Activated T-cell treated with anti-CD3 and anti-CD28 coated beads, Interleukin-2, amount 50 U/mL, for 24 hours (primary cell): ENCODE results near the gene ANK3.

Source experiments
- DNase-seq: peaks from one replicate; pipeline ENCODE4 v3.0.0-alpha.2; 2020
- H3K27ac Mint-ChIP-seq: 2 replicates; pipeline ENCODE4 v1.8.0; 2020; ENCODE audit warnings: mild to moderate bottlenecking, mixed read lengths
- H3K27me3 Mint-ChIP-seq: 2 replicates; pipeline ENCODE4 v1.8.0; 2020; ENCODE audit warnings: mixed read lengths
- H3K36me3 Mint-ChIP-seq: 2 replicates; pipeline ENCODE4 v1.8.0; 2020; ENCODE audit warnings: low read depth, mixed read lengths
- H3K4me1 Mint-ChIP-seq: 2 replicates; pipeline ENCODE4 v1.8.0; 2020; ENCODE audit warnings: low read depth, mixed read lengths
- H3K4me3 Mint-ChIP-seq: 2 replicates; pipeline ENCODE4 v1.8.0; 2020; ENCODE audit warnings: mild to moderate bottlenecking, moderate library complexity, mixed read lengths
- H3K9me3 Mint-ChIP-seq: 2 replicates; pipeline ENCODE4 v1.8.0; 2020; ENCODE audit warnings: mixed read lengths

The ANK3 gene

DNA sequence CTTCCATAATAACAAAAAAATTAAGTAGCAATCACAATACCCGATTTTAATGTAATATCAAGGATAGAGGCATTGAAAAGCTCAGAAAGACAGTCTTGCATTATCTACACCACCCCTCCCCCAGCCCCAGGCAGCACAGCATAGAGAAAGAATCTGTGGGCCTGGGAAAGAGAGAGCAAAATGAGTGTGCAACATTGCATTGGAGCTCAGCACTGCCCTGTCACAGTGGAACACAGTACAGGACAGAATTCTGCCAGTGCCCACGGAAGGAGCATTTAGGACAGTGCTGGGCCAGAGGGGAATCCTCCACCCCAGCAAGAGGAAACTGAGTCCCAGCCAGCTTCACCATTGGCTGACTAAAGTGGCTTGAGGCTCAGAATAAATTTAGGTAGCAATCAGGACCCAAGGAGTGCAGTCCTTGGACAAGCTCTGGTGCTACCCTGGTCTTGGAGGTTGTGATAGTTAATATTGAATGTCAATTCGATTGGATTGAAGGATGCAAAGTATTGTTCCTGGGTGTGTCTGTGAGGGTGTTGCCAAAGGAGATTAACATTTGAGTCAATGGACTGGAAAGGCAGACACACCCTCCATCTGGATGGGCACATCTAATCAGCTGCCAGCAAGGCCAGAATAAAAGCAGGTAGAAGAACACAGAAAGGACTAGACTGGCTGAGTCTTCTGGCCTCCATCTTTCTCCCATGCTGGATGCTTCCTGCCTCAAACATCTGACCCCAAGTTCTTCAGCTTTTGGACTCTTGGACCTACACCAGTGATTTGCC lies 234.4 kb downstream of the ANK3 start:
- Mint-ChIP-seq H3K4me1 (no peaks in the 10 kb centered on the region), H3K9me3 (peaks cover 3% of the 10 kb centered on the region), H3K27ac (no peak overlapping the region), H3K4me3 (no peak overlapping the region), H3K27me3 (no peaks in the 10 kb centered on the region), H3K36me3 (peaks cover 53% of the 10 kb centered on the region)
- no peak for DNase-seq

DNA sequence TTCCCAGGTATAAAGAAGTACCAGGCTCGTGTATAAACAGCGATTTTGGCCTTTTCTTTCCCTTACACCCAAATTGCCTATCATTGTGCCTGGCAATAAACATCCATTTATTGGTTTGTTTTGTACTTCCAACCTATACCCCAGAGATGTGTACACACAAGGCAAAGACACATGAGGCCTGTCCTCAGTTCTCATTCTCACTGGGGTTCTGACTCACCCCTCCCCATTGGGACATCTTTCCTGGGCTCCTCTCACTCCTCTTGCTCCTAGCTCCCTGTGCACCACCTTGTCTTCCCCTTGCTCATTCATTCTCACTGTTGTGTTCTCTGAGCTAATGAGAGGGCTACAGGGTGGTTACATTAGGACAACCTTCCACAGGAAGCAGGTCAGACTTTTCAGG lies 240.7 kb downstream of the ANK3 start:
- H3K36me3 Mint-ChIP-seq, result peaks cover 51% of the 10 kb centered on the region
- no peaks in the 10 kb centered on the region for H3K4me1 Mint-ChIP-seq
- H3K27ac Mint-ChIP-seq, result no peak overlapping the region
- H3K9me3 Mint-ChIP-seq, result peaks cover 2% of the 10 kb centered on the region
- H3K27me3 Mint-ChIP-seq, result no peaks in the 10 kb centered on the region
- no peak for DNase-seq
- H3K4me3 Mint-ChIP-seq, result no peak overlapping the region

DNA sequence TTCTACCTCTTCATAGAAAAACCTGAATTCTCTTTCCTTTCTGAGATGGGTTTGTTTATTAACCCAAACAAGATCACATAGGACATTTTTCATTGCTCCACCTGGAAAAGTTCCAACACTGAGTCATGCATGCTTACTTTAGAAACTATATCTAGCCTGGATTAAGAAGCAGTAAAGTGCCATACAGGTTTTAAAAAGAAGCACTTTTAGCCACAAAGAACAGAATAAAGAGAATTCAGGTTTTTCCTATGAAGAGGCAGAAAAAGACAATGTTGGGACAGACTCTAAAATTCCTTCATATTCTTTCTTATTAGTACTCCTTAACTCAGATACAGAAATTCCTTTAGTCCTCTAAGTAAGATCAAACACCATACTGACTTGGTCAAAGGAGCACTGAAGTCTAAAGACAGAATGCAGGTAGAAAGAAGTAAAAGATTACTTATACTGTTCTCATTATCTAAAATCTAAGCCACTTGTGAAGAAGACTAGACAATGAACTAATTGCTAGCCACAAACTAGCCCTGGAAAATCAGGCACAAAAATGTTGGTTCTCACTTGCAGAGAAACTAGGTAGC lies 241.3 kb downstream of the ANK3 start:
- Mint-ChIP-seq H3K4me3 (no peak overlapping the region), H3K27me3 (no peaks in the 10 kb centered on the region), H3K36me3 (peaks cover 52% of the 10 kb centered on the region), H3K4me1 (no peaks in the 10 kb centered on the region), H3K9me3 (peaks cover 2% of the 10 kb centered on the region), H3K27ac (no peak overlapping the region)
- DNase-seq, result no peak

DNA sequence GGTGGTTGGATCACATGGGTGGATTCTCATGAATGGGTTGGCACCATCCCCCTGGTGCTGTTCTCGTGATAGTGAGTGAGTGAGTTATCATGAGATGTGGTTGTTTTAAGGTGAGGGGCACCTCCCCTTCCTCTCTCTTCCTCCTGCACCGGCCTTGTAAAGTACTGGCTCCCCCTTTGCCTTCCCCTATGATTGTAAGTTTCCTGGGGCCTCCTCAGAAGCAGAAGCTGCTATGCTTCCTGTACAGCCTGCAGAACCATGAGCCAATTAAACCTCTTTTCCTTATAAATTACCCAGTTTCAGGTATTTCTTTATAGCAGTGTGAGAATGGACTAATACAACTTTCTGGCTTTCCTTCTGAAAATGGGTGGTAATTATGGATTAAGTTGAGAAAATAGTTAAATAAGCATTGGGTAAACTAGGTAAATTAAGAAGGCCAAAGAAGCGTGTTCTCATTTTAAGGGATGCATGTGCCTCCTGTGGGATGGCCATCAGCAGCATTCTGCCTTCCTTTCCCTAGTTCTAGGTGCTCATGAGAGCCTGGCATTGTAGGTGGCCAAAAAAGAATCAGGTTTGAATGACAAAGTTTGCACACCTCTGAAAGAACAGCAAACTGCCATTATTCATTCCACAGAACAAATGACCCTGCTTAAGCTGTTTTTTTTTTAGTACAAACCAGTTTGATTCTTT lies 242.0 kb downstream of the ANK3 start:
- no peak for DNase-seq
- peaks cover 52% of the 10 kb centered on the region for H3K36me3 Mint-ChIP-seq
- no peaks in the 10 kb centered on the region for H3K27me3 Mint-ChIP-seq
- H3K4me3 Mint-ChIP-seq, result no peak overlapping the region
- peaks cover 2% of the 10 kb centered on the region for H3K9me3 Mint-ChIP-seq
- no peak overlapping the region for H3K27ac Mint-ChIP-seq
- no peaks in the 10 kb centered on the region for H3K4me1 Mint-ChIP-seq

DNA sequence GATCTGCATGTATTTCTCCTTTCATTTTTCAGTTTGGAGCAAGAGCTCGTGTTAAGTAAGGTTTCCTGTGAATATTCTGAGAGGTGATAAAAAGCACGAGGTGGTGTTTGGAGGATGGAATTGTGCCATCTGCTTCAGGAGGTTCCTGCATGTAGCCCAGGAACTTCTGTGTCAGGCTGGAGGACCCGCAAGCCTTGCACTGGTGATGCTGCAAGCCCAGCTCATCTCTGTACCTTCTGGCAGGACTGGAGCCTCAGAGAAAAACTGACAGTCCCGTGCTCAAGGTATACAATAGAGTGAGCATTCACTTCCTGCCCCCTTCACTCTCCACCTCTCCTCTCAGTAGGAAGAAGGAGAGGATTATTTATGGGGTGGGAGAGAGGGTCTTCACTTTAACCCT lies 242.7 kb downstream of the ANK3 start:
- peaks cover 51% of the 10 kb centered on the region for H3K36me3 Mint-ChIP-seq
- H3K4me3 Mint-ChIP-seq, result no peak overlapping the region
- DNase-seq, result no peak
- peaks cover 2% of the 10 kb centered on the region for H3K9me3 Mint-ChIP-seq
- no peaks in the 10 kb centered on the region for H3K27me3 Mint-ChIP-seq
- H3K4me1 Mint-ChIP-seq, result no peaks in the 10 kb centered on the region
- no peak overlapping the region for H3K27ac Mint-ChIP-seq

DNA sequence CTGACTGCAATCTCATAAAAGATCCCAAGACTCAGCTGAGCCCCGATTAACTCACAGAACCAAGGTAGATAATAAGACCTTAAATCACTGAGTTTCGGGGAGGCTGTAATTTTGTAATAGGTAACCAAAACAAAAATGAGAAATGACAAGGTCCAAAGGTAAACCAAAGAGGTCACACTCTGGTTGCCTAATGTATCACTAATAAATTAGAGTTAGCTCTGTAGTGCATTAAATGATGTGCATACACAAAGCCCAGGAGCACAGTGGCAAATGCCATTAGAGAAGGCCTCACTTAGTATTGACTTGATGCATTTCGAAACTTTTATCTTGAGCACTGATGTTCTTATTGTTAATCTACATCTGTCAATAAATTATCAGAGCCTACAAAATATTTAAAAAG lies 245.6 kb downstream of the ANK3 start:
- DNase-seq, result no peak
- Mint-ChIP-seq H3K27ac (no peak overlapping the region), H3K36me3 (peaks cover 32% of the 10 kb centered on the region), H3K27me3 (no peaks in the 10 kb centered on the region), H3K4me3 (no peak overlapping the region), H3K9me3 (no peaks in the 10 kb centered on the region), H3K4me1 (no peaks in the 10 kb centered on the region)

DNA sequence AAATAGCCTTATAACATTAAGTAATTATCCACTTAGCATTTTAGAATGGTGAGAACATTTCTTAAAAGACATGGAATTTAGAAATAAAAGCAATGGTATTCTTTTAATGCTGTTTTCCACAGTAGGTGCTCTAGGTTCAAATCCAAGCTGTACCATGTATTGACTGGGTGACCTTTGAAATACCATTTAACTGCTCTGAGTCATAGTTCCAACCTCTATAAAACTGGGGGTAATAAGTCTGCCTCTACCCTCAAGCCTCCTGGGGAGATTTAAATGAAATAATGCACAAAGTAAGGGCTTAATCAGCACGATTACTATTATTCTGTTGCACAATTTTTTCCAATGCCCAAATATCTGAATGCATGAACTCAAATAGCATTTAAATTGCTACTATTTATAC lies 246.9 kb downstream of the ANK3 start:
- DNase-seq, result no peak
- Mint-ChIP-seq H3K36me3 (peaks cover 41% of the 10 kb centered on the region), H3K4me3 (no peak overlapping the region), H3K27ac (no peak overlapping the region), H3K4me1 (peaks cover 3% of the 10 kb centered on the region), H3K9me3 (no peaks in the 10 kb centered on the region), H3K27me3 (no peaks in the 10 kb centered on the region)

DNA sequence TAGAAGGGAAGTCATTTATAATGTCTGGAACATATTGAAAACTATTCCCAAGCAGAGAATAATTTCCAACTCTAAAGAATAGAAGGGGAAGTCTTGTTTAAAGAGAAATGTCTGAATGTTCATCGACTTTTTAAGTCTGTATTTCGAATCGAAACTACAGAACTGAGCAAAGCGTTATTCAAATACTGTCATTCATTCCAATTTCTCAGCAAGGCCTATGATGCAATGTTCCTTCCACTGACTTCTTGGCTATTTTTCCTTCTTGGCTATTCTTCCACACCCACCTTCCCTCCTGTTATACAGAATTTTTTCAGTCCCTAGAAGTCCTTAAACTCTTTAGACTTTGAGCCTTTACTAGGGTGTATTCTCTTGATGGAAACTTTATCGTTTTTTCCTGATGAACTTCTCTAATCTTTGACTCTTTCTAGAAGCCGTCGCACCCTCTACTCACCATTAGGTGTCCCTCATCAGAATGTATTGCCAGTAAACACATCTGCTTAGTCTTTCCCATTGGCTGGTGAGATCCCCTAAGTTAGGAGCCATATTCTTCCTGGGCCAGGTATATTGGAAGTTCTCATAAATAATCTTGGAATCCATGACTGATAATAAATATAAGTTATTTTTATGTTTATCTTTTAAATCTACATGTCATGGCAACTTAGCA lies 247.6 kb downstream of the ANK3 start:
- Mint-ChIP-seq H3K4me1 (peaks cover 3% of the 10 kb centered on the region), H3K27me3 (no peaks in the 10 kb centered on the region), H3K27ac (no peak overlapping the region), H3K4me3 (no peak overlapping the region), H3K36me3 (peaks cover 41% of the 10 kb centered on the region), H3K9me3 (no peaks in the 10 kb centered on the region)
- DNase-seq, result no peak

DNA sequence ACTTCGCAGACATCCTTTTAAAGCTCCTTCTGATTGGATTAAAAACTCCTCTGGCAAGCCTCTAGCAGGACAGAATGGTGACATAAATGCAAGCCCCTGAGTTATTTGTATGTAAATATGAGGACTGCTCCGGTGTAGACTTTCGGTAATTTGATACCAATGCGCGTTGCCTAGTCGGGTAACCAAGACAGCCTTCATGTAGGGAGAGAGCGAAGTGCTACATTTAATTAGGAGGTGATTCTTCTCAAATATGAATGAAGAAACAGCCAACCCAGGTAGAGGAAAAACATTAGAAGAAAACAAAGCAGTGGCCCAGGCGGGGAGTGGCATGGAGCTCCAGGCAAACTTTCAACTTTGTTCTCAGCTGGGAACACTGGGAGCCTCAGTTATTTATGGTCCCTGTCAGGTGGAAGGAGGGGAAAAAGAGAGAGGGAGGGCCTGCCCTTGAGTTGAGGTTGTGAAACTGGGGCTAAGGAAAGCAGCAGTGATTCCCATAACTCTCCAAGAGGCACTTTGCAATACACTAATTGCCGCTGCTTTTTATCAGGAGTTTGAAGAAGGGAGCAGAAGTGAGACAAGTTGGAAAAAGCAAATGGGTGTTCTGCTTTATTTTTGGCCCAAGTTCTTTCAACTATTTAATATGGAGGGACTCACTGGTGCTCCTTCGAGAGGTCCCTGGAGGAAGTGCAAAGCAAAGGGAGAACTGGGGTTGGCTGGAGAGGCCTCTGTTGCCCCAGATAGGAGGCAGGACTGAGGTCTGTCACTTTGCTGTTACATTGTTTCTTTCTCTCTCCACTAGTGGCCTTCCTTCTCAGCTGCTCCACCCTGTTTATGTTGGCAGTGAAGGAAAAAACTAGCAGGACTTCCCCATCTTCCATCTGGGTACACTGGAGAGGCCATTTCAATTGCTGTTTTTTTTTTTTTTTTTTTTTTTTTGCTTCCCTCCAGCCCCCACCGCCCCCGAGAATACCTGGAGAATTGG lies 248.7 kb downstream of the ANK3 start:
- Mint-ChIP-seq H3K4me3 (no peak overlapping the region), H3K9me3 (no peaks in the 10 kb centered on the region), H3K27me3 (no peaks in the 10 kb centered on the region), H3K27ac (no peak overlapping the region), H3K4me1 (peaks cover 3% of the 10 kb centered on the region), H3K36me3 (peaks cover 40% of the 10 kb centered on the region)
- no peak for DNase-seq

DNA sequence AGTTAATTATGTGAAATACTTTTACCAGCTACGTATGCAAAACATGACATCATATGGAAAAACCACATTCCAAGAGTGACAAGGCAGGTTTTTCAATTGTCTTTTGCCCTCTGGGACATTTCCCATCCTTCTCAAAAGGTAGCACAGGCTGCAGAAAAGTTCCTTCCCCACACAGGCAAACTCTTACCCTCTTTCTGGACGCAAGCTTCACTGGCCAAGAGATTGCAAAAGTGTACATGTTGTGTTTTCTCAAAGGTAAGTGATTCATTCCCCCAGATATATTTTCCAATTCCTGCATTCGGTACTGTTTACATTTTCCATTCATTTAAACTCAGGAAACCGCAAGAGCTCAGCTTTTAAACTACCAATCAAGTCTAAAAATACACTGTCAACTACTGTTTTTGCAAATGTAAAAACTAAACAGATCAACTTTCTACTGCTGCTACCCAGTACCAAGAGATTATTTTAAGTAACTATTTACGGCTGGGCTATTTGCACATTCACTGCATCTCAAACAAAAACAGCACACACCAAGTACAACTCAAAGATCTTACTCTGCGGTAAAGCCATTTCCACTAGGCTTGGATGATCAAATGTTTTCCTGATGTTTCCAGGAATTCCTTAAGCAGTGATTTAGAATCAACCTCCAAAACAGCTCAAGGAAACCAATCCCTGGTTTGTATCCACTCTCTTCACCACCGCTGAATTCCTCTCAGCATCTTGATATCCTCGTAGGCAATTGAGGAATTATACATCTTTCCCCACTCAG lies 249.7 kb downstream of the ANK3 start:
- Mint-ChIP-seq H3K27me3 (no peaks in the 10 kb centered on the region), H3K36me3 (peaks cover 44% of the 10 kb centered on the region), H3K4me3 (no peak overlapping the region), H3K4me1 (peaks cover 3% of the 10 kb centered on the region), H3K9me3 (no peaks in the 10 kb centered on the region), H3K27ac (peak overlapping the region; percentile 24)
- DNase-seq, result no peak

DNA sequence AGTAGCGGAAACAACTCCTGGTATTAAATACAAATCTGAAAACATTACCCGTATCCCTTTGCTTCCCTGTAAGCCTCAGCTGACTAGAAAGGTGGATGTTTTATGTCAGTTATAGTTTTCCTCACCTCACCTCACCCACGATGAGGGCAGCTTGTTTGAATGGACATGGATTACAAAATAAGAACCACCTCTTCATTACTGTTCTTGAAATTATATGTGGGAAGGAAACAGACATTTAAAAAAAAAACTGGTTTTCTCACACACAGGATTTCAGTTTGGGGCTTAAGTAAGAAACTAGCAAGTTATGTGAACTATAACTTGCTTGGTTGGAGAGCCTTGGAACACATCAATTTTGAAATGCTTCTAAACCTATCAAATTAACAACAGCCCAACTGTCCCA lies 250.4 kb downstream of the ANK3 start:
- DNase-seq, result no peak
- Mint-ChIP-seq H3K4me3 (no peak overlapping the region), H3K27ac (peak overlapping the region; percentile 24), H3K4me1 (peaks cover 3% of the 10 kb centered on the region), H3K9me3 (no peaks in the 10 kb centered on the region), H3K36me3 (peaks cover 48% of the 10 kb centered on the region), H3K27me3 (no peaks in the 10 kb centered on the region)

DNA sequence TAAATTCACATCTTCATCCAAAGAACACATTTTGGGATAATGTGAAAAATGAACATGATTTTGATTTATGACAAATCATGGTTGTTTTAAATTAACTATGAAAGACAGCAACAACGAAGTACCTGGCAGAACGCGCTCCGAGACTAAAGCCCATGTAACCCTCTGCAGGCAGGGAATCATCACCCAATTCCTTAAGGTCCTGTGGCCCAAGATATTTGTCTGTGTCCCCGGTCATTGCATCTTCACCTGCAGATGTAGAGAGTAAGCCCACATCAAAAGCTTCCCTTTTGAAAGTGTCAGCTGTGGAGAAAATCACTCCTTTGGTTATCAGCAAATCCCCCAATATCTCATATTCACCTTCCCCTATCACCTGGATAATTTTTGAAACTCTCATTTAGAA lies 250.8 kb downstream of the ANK3 start:
- no peaks in the 10 kb centered on the region for H3K9me3 Mint-ChIP-seq
- H3K36me3 Mint-ChIP-seq, result peaks cover 52% of the 10 kb centered on the region
- no peak overlapping the region for H3K27ac Mint-ChIP-seq
- peaks cover 3% of the 10 kb centered on the region for H3K4me1 Mint-ChIP-seq
- no peaks in the 10 kb centered on the region for H3K27me3 Mint-ChIP-seq
- no peak overlapping the region for H3K4me3 Mint-ChIP-seq
- DNase-seq, result no peak

DNA sequence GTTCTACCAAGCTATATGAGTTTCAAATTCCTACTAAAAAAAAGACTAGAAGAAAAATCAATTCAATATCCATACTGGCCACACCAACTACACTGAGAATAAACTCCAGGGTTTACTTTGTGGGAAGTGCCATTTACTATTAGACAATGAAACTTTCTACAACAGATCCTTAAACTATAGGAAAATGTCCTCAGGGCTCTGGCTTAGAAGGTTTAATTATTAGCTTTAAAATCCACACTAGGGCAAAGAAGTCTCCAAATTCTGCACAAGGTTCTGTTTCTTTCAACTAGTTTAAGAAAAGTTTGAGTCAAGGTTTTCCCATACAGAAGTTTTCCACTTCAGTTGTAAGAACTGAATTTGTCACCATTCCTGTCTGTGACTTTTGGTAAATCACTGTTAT lies 251.6 kb downstream of the ANK3 start:
- peaks cover 50% of the 10 kb centered on the region for H3K36me3 Mint-ChIP-seq
- H3K4me3 Mint-ChIP-seq, result no peak overlapping the region
- peaks cover 3% of the 10 kb centered on the region for H3K4me1 Mint-ChIP-seq
- DNase-seq, result no peak
- H3K27me3 Mint-ChIP-seq, result no peaks in the 10 kb centered on the region
- no peak overlapping the region for H3K27ac Mint-ChIP-seq
- H3K9me3 Mint-ChIP-seq, result no peaks in the 10 kb centered on the region
